NCI-H2081 treated with DMSO at 0.1 percent for 48 hours (cell line): Measurements from ENCODE around the gene ADPRHL1.
"Not testable (repeated sequence)": the region's sequence is repeated elsewhere in the genome, so short reads cannot be mapped to it uniquely, and the experiment has no call there.

Experiments used
- DNase-seq: peaks from one replicate; lab custom pipeline; 2025; lab: John Stamatoyannopoulos, UW

The ADPRHL1 gene

GRCh38 chr13:113455384-113455783 is 2.1 kb upstream of the ADPRHL1 start:
- DNase-seq: no peak

GRCh38 chr13:113454936-113455335 is 1.6 kb upstream of the ADPRHL1 start:
- DNase-seq: no peak

- no peak for DNase-seq
Measured at GRCh38 chr13:113452466-113452865, 822 bp downstream of the ADPRHL1 start.

GRCh38 chr13:113451951-113452421 is 1.3 kb downstream of the ADPRHL1 start:
- DNase-seq: no peak

GRCh38 chr13:113450861-113451620 is 2.2 kb downstream of the ADPRHL1 start:
- not testable (repeated sequence) for DNase-seq

GRCh38 chr13:113450348-113450744 is 2.9 kb downstream of the ADPRHL1 start:
- DNase-seq: not testable (repeated sequence)

GRCh38 chr13:113449693-113450347 is 3.5 kb downstream of the ADPRHL1 start:
- no peak for DNase-seq

- DNase-seq: peak; percentile 82
Measured at GRCh38 chr13:113448885-113449692, 4.2 kb downstream of the ADPRHL1 start.

- no peak for DNase-seq
Measured at GRCh38 chr13:113448545-113448884, 4.8 kb downstream of the ADPRHL1 start.

GRCh38 chr13:113447596-113447995 is 5.7 kb downstream of the ADPRHL1 start:
- no peak for DNase-seq

- DNase-seq: no peak
Measured at GRCh38 chr13:113446488-113446854, 6.8 kb downstream of the ADPRHL1 start.

- no peak for DNase-seq
Measured at GRCh38 chr13:113445791-113446487, 7.3 kb downstream of the ADPRHL1 start.

- DNase-seq: no peak
Measured at GRCh38 chr13:113443991-113444390, 9.3 kb downstream of the ADPRHL1 start.

GRCh38 chr13:113442985-113443362 is 10.3 kb downstream of the ADPRHL1 start:
- DNase-seq: no peak

- DNase-seq: no peak
Measured at GRCh38 chr13:113442354-113442984, 10.8 kb downstream of the ADPRHL1 start.

GRCh38 chr13:113441661-113442060 is 11.6 kb downstream of the ADPRHL1 start:
- no peak for DNase-seq

- no peak for DNase-seq
Measured at GRCh38 chr13:113437408-113438010, 15.8 kb downstream of the ADPRHL1 start.

- not testable (repeated sequence) for DNase-seq
Measured at GRCh38 chr13:113436866-113437265, 16.4 kb downstream of the ADPRHL1 start.

GRCh38 chr13:113435907-113436306 is 17.4 kb downstream of the ADPRHL1 start:
- not testable (repeated sequence) for DNase-seq

- DNase-seq: no peak
Measured at GRCh38 chr13:113433391-113433916, 19.8 kb downstream of the ADPRHL1 start.
